AG09309 (cell line): ENCODE results near the gene TMEM239.

Experiments
- DNase-seq: peaks from one replicate; pipeline ENCODE4 v3.0.0-alpha.2; 2010; ENCODE audit warnings: low read depth
- H3K4me3 ChIP-seq: 2 replicates; pipeline ENCODE4 v1.5.1; 2011; ENCODE audit warnings: mild to moderate bottlenecking, low read depth, low read length, moderate library complexity; ENCODE audit not compliant: control insufficient read depth
- TF ChIP-seq, protein P1 (sequence below): IDR thresholded peaks from 2 replicates; pipeline ENCODE4 v1.5.1; 2011; ENCODE audit warnings: mild to moderate bottlenecking, low read depth, low read length, inconsistent platforms; ENCODE audit not compliant: insufficient read depth, control insufficient read depth; ENCODE audit errors: missing control alignments

TMEM239 gene

DNA sequence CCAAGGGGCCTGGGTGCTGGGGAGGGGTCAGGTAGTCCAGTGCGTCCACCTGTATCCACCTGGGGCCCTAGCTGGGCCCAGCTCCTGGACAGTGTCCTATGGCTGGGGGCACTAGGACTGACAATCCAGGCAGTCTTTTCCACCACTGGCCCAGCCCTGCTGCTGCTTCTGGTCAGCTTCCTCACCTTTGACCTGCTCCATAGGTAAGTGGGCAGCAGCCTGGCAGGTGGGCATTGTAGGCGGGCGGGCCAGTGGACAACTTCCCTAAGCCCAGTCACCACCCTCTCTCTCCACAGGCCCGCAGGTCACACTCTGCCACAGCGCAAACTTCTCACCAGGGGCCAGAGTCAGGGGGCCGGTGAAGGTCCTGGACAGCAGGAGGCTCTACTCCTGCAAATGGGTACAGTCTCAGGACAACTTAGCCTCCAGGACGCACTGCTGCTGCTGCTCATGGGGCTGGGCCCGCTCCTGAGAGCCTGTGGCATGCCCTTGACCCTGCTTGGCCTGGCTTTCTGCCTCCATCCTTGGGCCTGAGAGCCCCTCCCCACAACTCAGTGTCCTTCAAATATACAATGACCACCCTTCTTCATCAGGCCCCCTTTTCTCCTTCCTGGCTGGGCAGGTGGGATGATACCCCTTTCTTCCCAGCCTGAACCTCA, 793 bp upstream of the TMEM239 start:
- TF ChIP-seq, protein P1, sequence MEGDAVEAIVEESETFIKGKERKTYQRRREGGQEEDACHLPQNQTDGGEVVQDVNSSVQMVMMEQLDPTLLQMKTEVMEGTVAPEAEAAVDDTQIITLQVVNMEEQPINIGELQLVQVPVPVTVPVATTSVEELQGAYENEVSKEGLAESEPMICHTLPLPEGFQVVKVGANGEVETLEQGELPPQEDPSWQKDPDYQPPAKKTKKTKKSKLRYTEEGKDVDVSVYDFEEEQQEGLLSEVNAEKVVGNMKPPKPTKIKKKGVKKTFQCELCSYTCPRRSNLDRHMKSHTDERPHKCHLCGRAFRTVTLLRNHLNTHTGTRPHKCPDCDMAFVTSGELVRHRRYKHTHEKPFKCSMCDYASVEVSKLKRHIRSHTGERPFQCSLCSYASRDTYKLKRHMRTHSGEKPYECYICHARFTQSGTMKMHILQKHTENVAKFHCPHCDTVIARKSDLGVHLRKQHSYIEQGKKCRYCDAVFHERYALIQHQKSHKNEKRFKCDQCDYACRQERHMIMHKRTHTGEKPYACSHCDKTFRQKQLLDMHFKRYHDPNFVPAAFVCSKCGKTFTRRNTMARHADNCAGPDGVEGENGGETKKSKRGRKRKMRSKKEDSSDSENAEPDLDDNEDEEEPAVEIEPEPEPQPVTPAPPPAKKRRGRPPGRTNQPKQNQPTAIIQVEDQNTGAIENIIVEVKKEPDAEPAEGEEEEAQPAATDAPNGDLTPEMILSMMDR = no peak

DNA sequence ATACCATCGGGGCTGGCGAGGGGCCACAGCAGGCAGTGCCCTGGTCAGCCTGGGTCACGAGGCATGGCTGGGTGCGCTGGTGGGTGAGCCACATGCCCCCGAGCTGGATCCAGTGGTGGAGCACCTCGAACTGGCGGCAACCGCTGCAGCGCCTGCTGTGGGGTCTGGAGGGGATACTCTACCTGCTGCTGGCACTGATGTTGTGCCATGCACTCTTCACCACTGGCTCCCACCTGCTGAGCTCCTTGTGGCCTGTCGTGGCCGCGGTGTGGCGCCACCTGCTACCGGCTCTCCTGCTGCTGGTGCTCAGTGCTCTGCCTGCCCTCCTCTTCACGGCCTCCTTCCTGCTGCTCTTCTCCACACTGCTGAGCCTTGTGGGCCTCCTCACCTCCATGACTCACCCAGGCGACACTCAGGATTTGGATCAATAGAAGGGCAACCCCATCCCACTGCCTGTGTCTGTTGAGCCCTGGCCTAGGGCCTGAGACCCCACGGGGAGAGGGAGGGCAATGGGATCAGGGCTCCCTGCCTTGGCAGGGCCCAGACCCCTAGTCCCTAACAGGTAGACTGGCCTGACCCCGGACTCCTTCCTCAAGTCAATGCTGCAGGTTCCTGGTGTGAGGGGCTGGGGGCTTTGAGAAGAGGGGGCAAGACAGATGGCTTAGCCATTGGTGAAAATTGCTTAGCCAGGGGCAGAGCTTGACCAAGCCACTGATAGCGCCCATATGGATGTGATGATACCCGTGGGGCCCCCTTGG, 598 bp downstream of the TMEM239 start:
- TF ChIP-seq, protein P1 = no peak
- DNase-seq = no peak
- no peak overlapping the region for H3K4me3 ChIP-seq

More for the DNA sequence above, 793 bp upstream of the TMEM239 start:
- DNase-seq = no peak
- no peak overlapping the region for H3K4me3 ChIP-seq

DNA sequence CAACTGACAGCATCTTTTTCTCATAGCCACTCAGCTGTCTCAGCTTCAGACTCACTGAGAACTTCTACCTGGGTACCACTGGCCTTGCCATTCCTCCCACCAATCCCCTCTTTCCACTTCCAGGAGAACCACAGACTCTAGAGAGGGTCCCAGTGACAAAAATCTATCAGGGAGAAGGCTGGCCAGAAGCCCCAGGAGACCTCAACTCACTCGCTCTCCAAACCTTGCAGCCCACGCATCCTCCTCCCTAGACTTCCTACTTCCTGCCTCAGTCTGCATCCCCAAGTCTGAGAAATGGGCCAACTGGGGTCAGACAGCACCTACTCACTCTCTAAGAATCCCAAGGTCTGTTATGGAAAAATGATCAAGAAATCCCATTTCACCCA, 1.2 kb downstream of the TMEM239 start:
- DNase-seq = no peak
- TF ChIP-seq, protein P1 = no peak
- no peak overlapping the region for H3K4me3 ChIP-seq

DNA sequence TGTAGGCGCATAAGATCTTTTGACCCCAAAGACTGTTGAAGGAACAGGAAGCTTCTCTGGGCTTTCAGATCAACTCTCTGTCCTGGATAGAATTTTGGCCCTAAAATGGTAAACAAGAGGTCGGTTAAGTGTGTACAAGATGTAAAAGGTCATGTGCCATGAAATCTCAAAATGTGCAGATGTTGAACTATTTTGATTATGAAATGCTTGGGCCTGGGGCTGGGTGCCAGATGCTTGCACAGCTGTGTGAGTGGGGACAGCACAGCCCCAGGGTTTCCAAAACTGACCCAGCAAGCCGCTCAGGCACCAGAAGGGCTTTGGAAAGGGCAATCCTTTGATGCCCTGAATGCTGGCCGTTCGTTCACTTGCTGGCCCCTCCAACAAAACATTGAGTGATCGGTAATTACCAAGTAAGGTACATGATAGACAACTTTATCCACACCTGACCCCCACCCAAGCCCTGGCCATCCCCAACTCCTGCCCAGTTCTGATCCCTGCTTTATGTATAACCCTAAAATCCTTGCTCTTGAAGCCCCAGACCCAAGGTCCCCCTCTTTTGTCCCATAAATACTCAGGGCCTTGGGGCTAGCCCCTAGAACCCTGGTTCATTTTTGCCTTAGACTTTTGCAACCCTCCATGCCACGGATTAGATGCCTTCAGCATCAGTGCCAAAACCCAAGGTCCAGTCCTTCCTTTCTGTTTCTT, 1.9 kb downstream of the TMEM239 start:
- DNase-seq = no peak
- TF ChIP-seq, protein P1 = no peak
- no peak overlapping the region for H3K4me3 ChIP-seq

DNA sequence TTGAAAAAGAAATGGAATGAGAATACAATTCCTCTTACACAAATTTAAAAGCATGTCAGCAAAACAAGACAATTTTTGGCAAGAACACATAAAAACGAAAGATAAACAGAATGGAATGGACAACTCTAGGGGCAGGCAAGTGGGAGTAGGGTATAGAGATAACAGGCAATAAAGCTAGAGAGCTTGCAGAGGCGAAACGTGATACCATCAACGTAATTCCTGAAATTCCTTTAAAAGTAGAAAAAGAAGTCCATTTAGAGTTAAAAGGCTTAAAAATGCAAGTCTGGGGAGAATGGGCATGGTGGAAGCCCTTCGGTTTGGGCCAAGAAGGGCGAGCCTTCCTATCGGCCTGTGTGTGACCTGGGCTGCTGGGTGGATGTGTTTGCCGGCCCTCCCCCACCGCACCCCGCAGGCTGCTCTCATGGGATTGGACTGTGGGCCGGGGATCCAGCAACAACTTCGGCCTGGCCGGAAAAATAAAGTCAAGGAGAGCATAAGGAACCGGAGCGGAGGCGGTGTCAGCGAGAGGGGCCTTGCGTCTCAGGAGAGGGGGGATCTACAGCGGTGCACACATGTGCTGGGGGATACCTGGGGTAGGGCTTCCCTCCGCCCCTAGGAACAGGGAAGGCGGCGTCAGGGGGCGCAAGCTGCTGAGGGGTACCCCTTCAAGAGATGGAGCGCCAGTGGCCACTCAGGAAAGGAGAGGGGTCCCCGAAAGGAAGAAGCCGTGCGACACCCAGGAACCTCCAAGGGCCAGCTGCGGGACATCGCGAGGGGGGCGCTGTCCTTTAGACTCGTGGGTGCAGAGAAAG, 4.1 kb downstream of the TMEM239 start:
- TF ChIP-seq, protein P1 = no peak
- no peak overlapping the region for H3K4me3 ChIP-seq
- DNase-seq = no peak
